HG03097 (cell line): ENCODE results near the gene PAPOLG.

ENCODE experiments used
- ATAC-seq: cut with Tn5 transposase; IDR thresholded peaks from one replicate; pipeline ENCODE4 v1.9.1; 2021; ENCODE audit not compliant: unreplicated experiment, low FRiP score

PAPOLG gene

GRCh38 chr2:60756097-60757087 lies at the start of gene PAPOLG:
PAPOLG (plus strand) TSS chr2:60756268; CDS start chr2:60756479, 211 bp downstream.
- peak; percentile 97 for ATAC-seq

GRCh38 chr2:60707750-60708371 lies 48.2 kb upstream of the PAPOLG start:
- no peak for ATAC-seq

GRCh38 chr2:60708630-60709320 lies 47.3 kb upstream of the PAPOLG start:
- ATAC-seq, result no peak

GRCh38 chr2:60710707-60711106 lies 45.4 kb upstream of the PAPOLG start:
- no peak for ATAC-seq

GRCh38 chr2:60715561-60715960 lies 40.5 kb upstream of the PAPOLG start:
- no peak for ATAC-seq

- no peak for ATAC-seq
Observed at GRCh38 chr2:60717691-60718090, 38.4 kb upstream of the PAPOLG start.

GRCh38 chr2:60719331-60719730 lies 36.7 kb upstream of the PAPOLG start:
- ATAC-seq, result no peak

GRCh38 chr2:60725466-60725865 lies 30.6 kb upstream of the PAPOLG start:
- no peak for ATAC-seq

- ATAC-seq, result no peak
Observed at GRCh38 chr2:60728855-60729254, 27.2 kb upstream of the PAPOLG start.

- ATAC-seq, result no peak
Observed at GRCh38 chr2:60735496-60736250, 20.4 kb upstream of the PAPOLG start.

- ATAC-seq, result no peak
Observed at GRCh38 chr2:60738679-60739078, 17.4 kb upstream of the PAPOLG start.

- no peak for ATAC-seq
Observed at GRCh38 chr2:60739156-60739555, 16.9 kb upstream of the PAPOLG start.

GRCh38 chr2:60741576-60741975 lies 14.5 kb upstream of the PAPOLG start:
- ATAC-seq, result no peak

- no peak for ATAC-seq
Observed at GRCh38 chr2:60742419-60742818, 13.6 kb upstream of the PAPOLG start.

GRCh38 chr2:60745330-60745729 lies 10.7 kb upstream of the PAPOLG start:
- ATAC-seq, result no peak

GRCh38 chr2:60745761-60746160 lies 10.3 kb upstream of the PAPOLG start:
- ATAC-seq, result no peak

- ATAC-seq, result no peak
Observed at GRCh38 chr2:60746318-60746717, 9.8 kb upstream of the PAPOLG start.

GRCh38 chr2:60759654-60760053 lies 3.6 kb downstream of the PAPOLG start:
- ATAC-seq, result no peak

GRCh38 chr2:60764736-60765534 lies 8.9 kb downstream of the PAPOLG start:
- no peak for ATAC-seq

GRCh38 chr2:60766283-60766682 lies 10.2 kb downstream of the PAPOLG start:
- no peak for ATAC-seq
